Measurements from ENCODE around the gene ELFN2.

DNA sequence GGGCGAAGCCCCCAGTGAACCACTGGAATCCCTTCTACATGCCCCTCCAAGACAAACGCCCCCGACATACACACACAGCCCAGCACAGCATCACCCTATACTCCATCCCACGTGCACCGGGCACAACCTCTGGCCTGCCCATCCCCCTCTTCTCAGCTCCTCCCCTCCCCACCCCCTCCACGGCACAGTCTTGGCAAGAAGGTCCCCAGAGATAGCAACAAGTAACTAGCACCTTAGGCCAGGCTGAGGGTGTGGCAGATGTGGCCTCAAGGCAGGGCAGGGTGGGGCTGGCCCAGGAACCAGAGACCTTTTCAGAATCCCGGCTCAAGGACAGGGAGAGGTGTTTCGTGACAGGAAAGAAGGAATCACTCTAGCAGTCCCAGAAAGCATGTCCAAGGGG lies 90.7 kb downstream of the ELFN2 start:
- TF ChIP-seq POLR2A (IDR thresholded peaks at IDR 0.05; ENCODE audit: low read depth, low read length): no peak
- no peak for TF ChIP-seq MYC (IDR thresholded peaks at IDR 0.05; ENCODE audit: low read depth, low read length)
- no peak for TF ChIP-seq CTCF (IDR thresholded peaks at IDR 0.05; ENCODE audit: extremely low read depth in 1 of 2, insufficient read depth in 1 of 2, low read depth in 1 of 2, low read length in 2 of 2)
- TF ChIP-seq MAX (IDR thresholded peaks at IDR 0.05; ENCODE audit: insufficient read depth, insufficient read length): no peak
- no peak for TF ChIP-seq POLR2AphosphoS5 (IDR thresholded peaks at IDR 0.05; ENCODE audit: insufficient read depth, low read depth, low read length)
- TF ChIP-seq FOS (IDR thresholded peaks at IDR 0.05; ENCODE audit: borderline replicate concordance, insufficient read depth, low read length): no peak

Data from endothelial cell of umbilical vein (primary cell).